ENCODE data around the gene UBLCP1. TPM values are rescaled to one million over a fixed set of nuclear protein-coding genes. Genes with fewer than 3 reads are reported as not detected.
A peak's percentile ranks its signal among the peaks of the same experiment; 100 is the strongest.

UBLCP1 gene
- total RNA-seq, 2 donors from 2014 or later, result 15.6 to 18.8 TPM

GRCh38 chr5:159319832-159320231 is 56.7 kb downstream of the UBLCP1 start:
- Histone ChIP-seq H3K4me3 (no peak overlapping the region), H3K36me3 (no peaks in the 10 kb centered on the region), H3K27ac (no peak overlapping the region), H3K4me1 (ENCODE audit: control insufficient read depth in 1 of 2, low read depth in 2 of 2) (no peaks in the 10 kb centered on the region), H3K9me3 (no peaks in the 10 kb centered on the region), H3K27me3 (replicated peaks; ENCODE audit: insufficient read depth) (no peaks in the 10 kb centered on the region)
- DNase-seq (ENCODE audit: low spot score) (no peak), ATAC-seq (ENCODE audit: insufficient number of reproducible peaks, low FRiP score, low read depth) (no peak)
- no peak for TF ChIP-seq CTCF (IDR thresholded peaks at IDR 0.05)

GRCh38 chr5:159322180-159322579 is 59.1 kb downstream of the UBLCP1 start:
- H3K27me3 ChIP-seq (replicated peaks; ENCODE audit: insufficient read depth), result no peaks in the 10 kb centered on the region
- H3K9me3 ChIP-seq, result no peaks in the 10 kb centered on the region
- TF ChIP-seq CTCF (IDR thresholded peaks at IDR 0.05), result no peak
- no peaks in the 10 kb centered on the region for H3K36me3 ChIP-seq
- ATAC-seq (ENCODE audit: insufficient number of reproducible peaks, low FRiP score, low read depth) (no peak), DNase-seq (ENCODE audit: low spot score) (no peak)
- no peak overlapping the region for H3K27ac ChIP-seq
- no peaks in the 10 kb centered on the region for H3K4me1 ChIP-seq (ENCODE audit: control insufficient read depth in 1 of 2, low read depth in 2 of 2)
- H3K4me3 ChIP-seq, result no peak overlapping the region

- Histone ChIP-seq H3K9me3 (no peaks in the 10 kb centered on the region), H3K4me3 (no peak overlapping the region), H3K36me3 (no peaks in the 10 kb centered on the region), H3K27ac (no peak overlapping the region), H3K27me3 (replicated peaks; ENCODE audit: insufficient read depth) (no peaks in the 10 kb centered on the region), H3K4me1 (ENCODE audit: control insufficient read depth in 1 of 2, low read depth in 2 of 2) (no peaks in the 10 kb centered on the region)
- no peak for TF ChIP-seq CTCF (IDR thresholded peaks at IDR 0.05)
- DNase-seq (ENCODE audit: low spot score), result no peak
- ATAC-seq (ENCODE audit: insufficient number of reproducible peaks, low FRiP score, low read depth), result no peak
Measured at GRCh38 chr5:159324102-159324755, 61.1 kb downstream of the UBLCP1 start.

- no peaks in the 10 kb centered on the region for H3K9me3 ChIP-seq
- DNase-seq (ENCODE audit: low spot score) (no peak), ATAC-seq (ENCODE audit: insufficient number of reproducible peaks, low FRiP score, low read depth) (no peak)
- no peak overlapping the region for H3K27ac ChIP-seq
- no peaks in the 10 kb centered on the region for H3K27me3 ChIP-seq (replicated peaks; ENCODE audit: insufficient read depth)
- no peaks in the 10 kb centered on the region for H3K4me1 ChIP-seq (ENCODE audit: control insufficient read depth in 1 of 2, low read depth in 2 of 2)
- H3K36me3 ChIP-seq, result no peaks in the 10 kb centered on the region
- H3K4me3 ChIP-seq, result no peak overlapping the region
- no peak for TF ChIP-seq CTCF (IDR thresholded peaks at IDR 0.05)
Measured at GRCh38 chr5:159324986-159325385, 61.9 kb downstream of the UBLCP1 start.

- DNase-seq (ENCODE audit: low spot score), result no peak
- TF ChIP-seq CTCF (IDR thresholded peaks at IDR 0.05), result no peak
- ATAC-seq (ENCODE audit: insufficient number of reproducible peaks, low FRiP score, low read depth), result no peak
- no peaks in the 10 kb centered on the region for H3K36me3 ChIP-seq
- H3K4me1 ChIP-seq (ENCODE audit: control insufficient read depth in 1 of 2, low read depth in 2 of 2), result peaks cover 0 to 7% of the 10 kb centered on the region in 2 donors
- H3K4me3 ChIP-seq, result peak within 1 kb of the TSS; percentile 67
- no peaks in the 10 kb centered on the region for H3K27me3 ChIP-seq (replicated peaks; ENCODE audit: insufficient read depth)
- no peaks in the 10 kb centered on the region for H3K9me3 ChIP-seq
- no peak within 1 kb of the TSS for H3K27ac ChIP-seq
Measured at GRCh38 chr5:159330131-159330800, 67.2 kb downstream of the UBLCP1 start, which contains the start of gene IL12B. TSS of gene IL12B (minus strand) at chr5:159330487. CDS start at chr5:159326782, 3,705 bp downstream.
